GM23338 (cell line): ENCODE data around the gene MICALL2. TPM values are rescaled to one million over a fixed set of nuclear protein-coding genes. Genes with fewer than 3 reads are reported as not detected.

Experiments used
- ATAC-seq: fragments of 200-7000 bp; cut with Tn5 transposase; 3 replicates; pipeline ENCODE4 v1.9.1; 2020
- DNase-seq: peaks from one replicate; pipeline ENCODE4 v3.0.0-alpha.2; 2015; ENCODE audit warnings: low spot score
- H2AFZ ChIP-seq: fragments of 200-600 bp; sonication (generic); 2 replicates; pipeline ENCODE4 v1.8.0; 2016; ENCODE audit warnings: antibody characterized with exemption, mild to moderate bottlenecking, moderate library complexity
- H3F3A ChIP-seq: fragments of 200-600 bp; sonication (generic); replicated peaks from 2 replicates; pipeline ENCODE4 v1.8.0; 2017; ENCODE audit warnings: antibody characterized with exemption, mixed run types, low read depth
- H3K27ac ChIP-seq: fragments of 200-600 bp; sonication (generic); 2 replicates; pipeline ENCODE4 v1.6.1; 2016; ENCODE audit warnings: low read depth
- H3K27me3 ChIP-seq: fragments of 200-600 bp; sonication (generic); 2 replicates; pipeline ENCODE4 v1.8.0; 2016; ENCODE audit warnings: mild to moderate bottlenecking, mixed run types, moderate library complexity; ENCODE audit not compliant: insufficient read depth
- H3K36me3 ChIP-seq: fragments of 200-600 bp; sonication (generic); 2 replicates; pipeline ENCODE4 v1.8.0; 2016; ENCODE audit warnings: mild to moderate bottlenecking; ENCODE audit not compliant: insufficient read depth
- H3K4me1 ChIP-seq: fragments of 200-600 bp; sonication (generic); 2 replicates; pipeline ENCODE4 v1.8.0; 2016; ENCODE audit warnings: mild to moderate bottlenecking, moderate library complexity; ENCODE audit not compliant: insufficient read depth
- H3K4me2 ChIP-seq: fragments of 200-600 bp; sonication (generic); 2 replicates; pipeline ENCODE4 v1.7.1; 2017; ENCODE audit warnings: mixed run types
- H3K4me3 ChIP-seq: fragments of 200-600 bp; sonication (generic); 2 replicates; pipeline ENCODE4 v1.6.1; 2016; ENCODE audit warnings: mixed run types
- H3K79me2 ChIP-seq: fragments of 200-600 bp; sonication (generic); replicated peaks from 2 replicates; pipeline ENCODE4 v1.8.0; 2017; ENCODE audit warnings: mild to moderate bottlenecking; ENCODE audit not compliant: insufficient read depth
- H3K9me2 ChIP-seq: fragments of 200-600 bp; sonication (generic); 2 replicates; pipeline ENCODE4 v1.8.0; 2017; ENCODE audit not compliant: insufficient read depth
- H4K20me1 ChIP-seq: fragments of 200-600 bp; sonication (generic); replicated peaks from 2 replicates; pipeline ENCODE4 v1.8.0; 2017; ENCODE audit warnings: mild to moderate bottlenecking; ENCODE audit not compliant: insufficient read depth
- H3K27ac Mint-ChIP-seq: 2 replicates; pipeline ENCODE4 v1.8.0; 2020; ENCODE audit warnings: inconsistent platforms, mild to moderate bottlenecking, moderate library complexity, mixed read lengths
- H3K27me3 Mint-ChIP-seq: 3 replicates; pipeline ENCODE4 v1.8.0; 2022; ENCODE audit warnings: low read depth, mild to moderate bottlenecking, moderate library complexity, mixed read lengths, inconsistent platforms; ENCODE audit not compliant: insufficient read depth, poor library complexity
- H3K36me3 Mint-ChIP-seq: 3 replicates; pipeline ENCODE4 v1.8.0; 2021; ENCODE audit warnings: low read depth, mild to moderate bottlenecking, inconsistent platforms, moderate library complexity, mixed read lengths
- H3K4me1 Mint-ChIP-seq: 3 replicates; pipeline ENCODE4 v1.8.0; 2020; ENCODE audit warnings: mild to moderate bottlenecking, inconsistent platforms, mixed read lengths
- H3K4me3 Mint-ChIP-seq: 3 replicates; pipeline ENCODE4 v1.8.0; 2021; ENCODE audit warnings: moderate library complexity, mild to moderate bottlenecking, inconsistent platforms, mixed read lengths
- H3K9me3 Mint-ChIP-seq: 3 replicates; pipeline ENCODE4 v1.8.0; 2020; ENCODE audit warnings: moderate library complexity, mild to moderate bottlenecking, inconsistent platforms, mixed read lengths
- CREB1 ChIP-seq: fragments of 250-450 bp; sonication (Bioruptor Pico); IDR thresholded peaks from 2 replicates; pipeline ENCODE4 v1.5.0; 2020; ENCODE audit warnings: low read depth, mild to moderate bottlenecking, moderate library complexity
- EZH2phosphoT487 ChIP-seq: fragments of 200-600 bp; sonication (generic); IDR thresholded peaks from one replicate; pipeline ENCODE4 v1.8.1; 2018; ENCODE audit warnings: antibody characterized with exemption; ENCODE audit not compliant: unreplicated experiment
- POLR2AphosphoS5 ChIP-seq: IDR thresholded peaks from 2 replicates; pipeline ENCODE4 v1.6.1; 2016; ENCODE audit warnings: antibody characterized with exemption, low read depth
- polyA plus RNA-seq: library from polyadenylated mRNA; unstranded; fragments of >200 nt; fragmentation: Nextera tagmentation; extraction: Ambion mirVana; gene quantifications from 2 replicates; pipeline ENCODE4 v1.2.1, GENCODE V29; 2016
- total RNA-seq: library from RNA; depleted of rRNA; stranded (reverse); fragments of >200 nt; shearing (Covaris generic); gene quantifications from 2 replicates; pipeline ENCODE4 v1.2.3, GENCODE V29; 2014
- TF ChIP-seq, protein P1 (sequence below): fragments of 250-450 bp; sonication (Bioruptor Pico); IDR thresholded peaks from 2 replicates; pipeline ENCODE4 v1.5.0; 2020; ENCODE audit warnings: mild to moderate bottlenecking, moderate library complexity
- TF ChIP-seq, protein P2 (sequence below): IDR thresholded peaks from 2 replicates; pipeline ENCODE4 v1.6.1; 2016; ENCODE audit warnings: antibody characterized with exemption

The MICALL2 gene
- total and polyA plus RNA-seq, 2 experiments from 2014 or later = 7.0 to 13.0 TPM

DNA sequence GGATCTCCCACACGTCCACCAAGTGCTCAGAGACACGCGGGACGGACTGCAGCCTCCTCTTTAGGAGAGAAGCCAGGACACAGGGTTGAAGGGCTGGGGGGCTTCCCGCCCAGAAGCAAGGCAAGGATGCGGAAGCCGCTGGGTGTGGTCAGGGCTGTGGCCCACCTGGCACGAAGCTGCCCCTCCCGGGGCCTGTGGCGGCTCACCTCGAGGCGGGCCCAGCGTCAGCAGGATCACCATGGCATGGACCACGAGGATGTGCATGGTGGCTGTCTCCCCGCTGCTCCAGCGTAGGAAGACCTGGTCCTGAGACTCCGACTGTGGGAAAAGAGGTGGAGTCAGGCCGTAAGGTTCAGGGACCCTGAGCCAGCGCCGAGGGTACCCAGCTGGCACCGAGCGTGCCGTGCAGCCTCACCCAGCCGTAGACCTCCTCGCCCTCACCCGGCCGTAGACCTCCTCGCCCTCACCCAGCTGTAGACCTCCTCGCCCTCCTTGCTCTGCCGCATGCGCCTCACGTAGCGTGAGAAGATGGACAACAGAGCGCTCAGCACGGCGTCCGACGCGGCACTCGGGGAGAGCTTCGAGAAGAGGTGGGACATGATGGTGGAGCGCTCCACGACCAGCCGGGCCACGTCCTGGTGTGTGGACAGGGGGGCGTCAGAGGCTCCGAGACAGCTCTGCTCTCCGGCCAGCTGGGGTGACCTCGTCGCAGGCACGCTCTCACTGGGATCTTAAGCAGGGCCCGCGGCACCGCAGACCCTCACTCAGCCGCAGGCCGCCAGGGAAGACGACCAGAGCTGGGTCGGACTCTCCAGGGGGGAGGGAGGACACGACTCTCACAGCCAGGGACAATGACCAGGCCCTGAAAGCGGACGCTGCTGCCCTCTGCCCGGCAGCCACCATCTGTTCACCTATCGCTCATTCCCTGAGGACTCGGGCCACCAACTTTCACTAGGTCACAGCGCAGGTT, 24.6 kb upstream of the MICALL2 start (continued):
- TF ChIP-seq, protein P1, sequence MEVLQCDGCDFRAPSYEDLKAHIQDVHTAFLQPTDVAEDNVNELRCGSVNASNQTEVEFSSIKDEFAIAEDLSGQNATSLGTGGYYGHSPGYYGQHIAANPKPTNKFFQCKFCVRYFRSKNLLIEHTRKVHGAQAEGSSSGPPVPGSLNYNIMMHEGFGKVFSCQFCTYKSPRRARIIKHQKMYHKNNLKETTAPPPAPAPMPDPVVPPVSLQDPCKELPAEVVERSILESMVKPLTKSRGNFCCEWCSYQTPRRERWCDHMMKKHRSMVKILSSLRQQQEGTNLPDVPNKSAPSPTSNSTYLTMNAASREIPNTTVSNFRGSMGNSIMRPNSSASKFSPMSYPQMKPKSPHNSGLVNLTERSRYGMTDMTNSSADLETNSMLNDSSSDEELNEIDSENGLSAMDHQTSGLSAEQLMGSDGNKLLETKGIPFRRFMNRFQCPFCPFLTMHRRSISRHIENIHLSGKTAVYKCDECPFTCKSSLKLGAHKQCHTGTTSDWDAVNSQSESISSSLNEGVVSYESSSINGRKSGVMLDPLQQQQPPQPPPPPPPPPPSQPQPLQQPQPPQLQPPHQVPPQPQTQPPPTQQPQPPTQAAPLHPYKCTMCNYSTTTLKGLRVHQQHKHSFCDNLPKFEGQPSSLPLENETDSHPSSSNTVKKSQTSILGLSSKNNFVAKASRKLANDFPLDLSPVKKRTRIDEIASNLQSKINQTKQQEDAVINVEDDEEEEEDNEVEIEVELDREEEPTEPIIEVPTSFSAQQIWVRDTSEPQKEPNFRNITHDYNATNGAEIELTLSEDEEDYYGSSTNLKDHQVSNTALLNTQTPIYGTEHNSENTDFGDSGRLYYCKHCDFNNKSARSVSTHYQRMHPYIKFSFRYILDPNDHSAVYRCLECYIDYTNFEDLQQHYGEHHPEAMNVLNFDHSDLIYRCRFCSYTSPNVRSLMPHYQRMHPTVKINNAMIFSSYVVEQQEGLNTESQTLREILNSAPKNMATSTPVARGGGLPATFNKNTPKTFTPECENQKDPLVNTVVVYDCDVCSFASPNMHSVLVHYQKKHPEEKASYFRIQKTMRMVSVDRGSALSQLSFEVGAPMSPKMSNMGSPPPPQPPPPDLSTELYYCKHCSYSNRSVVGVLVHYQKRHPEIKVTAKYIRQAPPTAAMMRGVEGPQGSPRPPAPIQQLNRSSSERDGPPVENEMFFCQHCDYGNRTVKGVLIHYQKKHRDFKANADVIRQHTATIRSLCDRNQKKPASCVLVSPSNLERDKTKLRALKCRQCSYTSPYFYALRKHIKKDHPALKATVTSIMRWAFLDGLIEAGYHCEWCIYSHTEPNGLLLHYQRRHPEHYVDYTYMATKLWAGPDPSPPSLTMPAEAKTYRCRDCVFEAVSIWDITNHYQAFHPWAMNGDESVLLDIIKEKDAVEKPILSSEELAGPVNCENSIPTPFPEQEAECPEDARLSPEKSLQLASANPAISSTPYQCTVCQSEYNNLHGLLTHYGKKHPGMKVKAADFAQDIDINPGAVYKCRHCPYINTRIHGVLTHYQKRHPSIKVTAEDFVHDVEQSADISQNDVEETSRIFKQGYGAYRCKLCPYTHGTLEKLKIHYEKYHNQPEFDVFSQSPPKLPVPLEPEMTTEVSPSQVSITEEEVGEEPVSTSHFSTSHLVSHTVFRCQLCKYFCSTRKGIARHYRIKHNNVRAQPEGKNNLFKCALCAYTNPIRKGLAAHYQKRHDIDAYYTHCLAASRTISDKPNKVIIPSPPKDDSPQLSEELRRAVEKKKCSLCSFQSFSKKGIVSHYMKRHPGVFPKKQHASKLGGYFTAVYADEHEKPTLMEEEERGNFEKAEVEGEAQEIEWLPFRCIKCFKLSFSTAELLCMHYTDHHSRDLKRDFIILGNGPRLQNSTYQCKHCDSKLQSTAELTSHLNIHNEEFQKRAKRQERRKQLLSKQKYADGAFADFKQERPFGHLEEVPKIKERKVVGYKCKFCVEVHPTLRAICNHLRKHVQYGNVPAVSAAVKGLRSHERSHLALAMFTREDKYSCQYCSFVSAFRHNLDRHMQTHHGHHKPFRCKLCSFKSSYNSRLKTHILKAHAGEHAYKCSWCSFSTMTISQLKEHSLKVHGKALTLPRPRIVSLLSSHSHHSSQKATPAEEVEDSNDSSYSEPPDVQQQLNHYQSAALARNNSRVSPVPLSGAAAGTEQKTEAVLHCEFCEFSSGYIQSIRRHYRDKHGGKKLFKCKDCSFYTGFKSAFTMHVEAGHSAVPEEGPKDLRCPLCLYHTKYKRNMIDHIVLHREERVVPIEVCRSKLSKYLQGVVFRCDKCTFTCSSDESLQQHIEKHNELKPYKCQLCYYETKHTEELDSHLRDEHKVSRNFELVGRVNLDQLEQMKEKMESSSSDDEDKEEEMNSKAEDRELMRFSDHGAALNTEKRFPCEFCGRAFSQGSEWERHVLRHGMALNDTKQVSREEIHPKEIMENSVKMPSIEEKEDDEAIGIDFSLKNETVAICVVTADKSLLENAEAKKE (CRISPR knock-in tag) = no peak
- TF ChIP-seq POLR2AphosphoS5 (no peak), EZH2phosphoT487 (no peak)
- TF ChIP-seq, protein P2, sequence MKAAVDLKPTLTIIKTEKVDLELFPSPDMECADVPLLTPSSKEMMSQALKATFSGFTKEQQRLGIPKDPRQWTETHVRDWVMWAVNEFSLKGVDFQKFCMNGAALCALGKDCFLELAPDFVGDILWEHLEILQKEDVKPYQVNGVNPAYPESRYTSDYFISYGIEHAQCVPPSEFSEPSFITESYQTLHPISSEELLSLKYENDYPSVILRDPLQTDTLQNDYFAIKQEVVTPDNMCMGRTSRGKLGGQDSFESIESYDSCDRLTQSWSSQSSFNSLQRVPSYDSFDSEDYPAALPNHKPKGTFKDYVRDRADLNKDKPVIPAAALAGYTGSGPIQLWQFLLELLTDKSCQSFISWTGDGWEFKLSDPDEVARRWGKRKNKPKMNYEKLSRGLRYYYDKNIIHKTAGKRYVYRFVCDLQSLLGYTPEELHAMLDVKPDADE = no peak

DNA sequence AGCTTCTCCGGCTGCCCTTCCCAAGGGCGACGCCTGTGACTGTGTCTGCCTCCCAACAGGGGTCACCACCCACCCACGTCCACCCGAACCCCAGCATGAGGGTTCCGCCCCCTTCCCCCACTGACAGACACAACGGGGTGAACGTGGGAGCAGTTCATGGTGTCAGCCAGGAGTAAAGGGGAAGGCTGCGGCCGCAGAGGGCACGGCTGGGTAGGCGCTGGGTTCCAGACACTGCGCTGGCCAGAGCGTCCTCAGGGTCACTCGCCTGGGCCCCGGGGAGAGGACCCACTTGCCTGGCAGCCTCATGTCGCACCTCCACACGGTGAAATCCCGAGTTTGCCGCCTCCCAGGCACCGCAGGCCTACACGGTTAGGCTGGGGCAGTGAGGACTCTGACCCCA, 23.8 kb upstream of the MICALL2 start:
- H3K27me3 ChIP-seq = no peaks in the 10 kb centered on the region
- DNase-seq = no peak
- H2AFZ ChIP-seq = no peak overlapping the region
- H3K36me3 ChIP-seq = no peaks in the 10 kb centered on the region
- H3F3A ChIP-seq = no peaks in the 10 kb centered on the region
- no peaks in the 10 kb centered on the region for H3K79me2 ChIP-seq
- no peak overlapping the region for H3K27ac ChIP-seq
- Mint-ChIP-seq H3K27ac (no peak overlapping the region), H3K4me3 (no peak overlapping the region), H3K36me3 (peaks cover 25% of the 10 kb centered on the region), H3K4me1 (no peaks in the 10 kb centered on the region), H3K9me3 (no peaks in the 10 kb centered on the region), H3K27me3 (peaks cover 6% of the 10 kb centered on the region)
- H3K4me1 ChIP-seq = no peaks in the 10 kb centered on the region
- no peak for ATAC-seq
- H3K4me2 ChIP-seq = no peak overlapping the region
- no peak overlapping the region for H3K4me3 ChIP-seq
- H4K20me1 ChIP-seq = no peaks in the 10 kb centered on the region; the same call in 1 of the 2 replicates
- H3K9me2 ChIP-seq = no peaks in the 10 kb centered on the region
- TF ChIP-seq CREB1 = no peak
- TF ChIP-seq, protein P1 (CRISPR knock-in tag) = no peak
- TF ChIP-seq POLR2AphosphoS5 = no peak
